ENCODE measurements around the gene DESI2.

DNA sequence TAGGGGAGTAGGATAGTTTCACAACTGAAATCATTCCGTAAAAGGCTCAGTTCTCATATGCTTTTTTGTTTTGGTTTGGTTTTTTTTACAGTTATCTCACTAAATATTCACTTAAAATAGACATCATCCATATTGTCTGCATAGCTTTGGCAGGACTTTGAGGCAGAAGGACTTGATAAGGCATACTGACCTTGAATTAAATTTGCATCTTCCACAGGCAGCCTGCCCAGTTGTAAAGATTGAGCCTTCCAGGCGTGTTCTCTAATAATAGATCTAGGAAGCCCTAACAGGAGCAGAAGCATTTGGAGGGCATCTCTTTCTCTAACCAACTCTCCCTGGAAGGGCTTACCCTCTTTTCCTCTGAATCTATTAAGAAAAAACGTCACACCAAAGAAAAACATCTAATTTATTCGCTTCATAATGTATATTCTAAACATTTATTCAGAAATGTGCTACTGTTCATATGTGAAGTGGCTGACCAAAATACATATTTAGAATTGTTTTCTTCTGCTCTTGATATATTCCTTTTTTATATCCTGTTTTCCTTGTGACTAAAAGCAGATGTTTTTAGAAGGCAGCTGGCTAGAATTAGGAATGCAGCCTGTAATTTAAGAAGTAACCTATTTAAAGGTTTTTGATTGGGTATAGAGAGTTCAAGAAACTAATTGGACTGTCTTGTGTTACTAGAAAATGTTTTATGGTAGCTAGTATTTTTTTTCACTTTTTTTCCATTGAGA lies 20.2 kb downstream of the DESI2 start:
- TF ChIP-seq, protein P1, sequence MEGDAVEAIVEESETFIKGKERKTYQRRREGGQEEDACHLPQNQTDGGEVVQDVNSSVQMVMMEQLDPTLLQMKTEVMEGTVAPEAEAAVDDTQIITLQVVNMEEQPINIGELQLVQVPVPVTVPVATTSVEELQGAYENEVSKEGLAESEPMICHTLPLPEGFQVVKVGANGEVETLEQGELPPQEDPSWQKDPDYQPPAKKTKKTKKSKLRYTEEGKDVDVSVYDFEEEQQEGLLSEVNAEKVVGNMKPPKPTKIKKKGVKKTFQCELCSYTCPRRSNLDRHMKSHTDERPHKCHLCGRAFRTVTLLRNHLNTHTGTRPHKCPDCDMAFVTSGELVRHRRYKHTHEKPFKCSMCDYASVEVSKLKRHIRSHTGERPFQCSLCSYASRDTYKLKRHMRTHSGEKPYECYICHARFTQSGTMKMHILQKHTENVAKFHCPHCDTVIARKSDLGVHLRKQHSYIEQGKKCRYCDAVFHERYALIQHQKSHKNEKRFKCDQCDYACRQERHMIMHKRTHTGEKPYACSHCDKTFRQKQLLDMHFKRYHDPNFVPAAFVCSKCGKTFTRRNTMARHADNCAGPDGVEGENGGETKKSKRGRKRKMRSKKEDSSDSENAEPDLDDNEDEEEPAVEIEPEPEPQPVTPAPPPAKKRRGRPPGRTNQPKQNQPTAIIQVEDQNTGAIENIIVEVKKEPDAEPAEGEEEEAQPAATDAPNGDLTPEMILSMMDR (conservative IDR thresholded peaks at IDR 0.05; ENCODE audit: low read length), result no peak
- TF ChIP-seq EZH2phosphoT487 (IDR thresholded peaks at IDR 0.05; ENCODE audit: borderline replicate concordance, low read depth, low read length), result no peak
